SK-N-SH (cell line): ENCODE measurements around the gene SLC50A1. TPM values are rescaled to one million over a fixed set of nuclear protein-coding genes. Genes with fewer than 3 reads are reported as not detected.

Experiments used
- CTCF ChIA-PET: fragments of 300-600, 350-600 bp; formaldehyde crosslinking; extraction: SDS; loops from one replicate; lab custom pipeline; 2021; lab: Yijun Ruan, JAX
- POLR2A ChIA-PET: fragments of 350-600 bp; sonication (Branson Sonifier 250); formaldehyde crosslinking; extraction: SDS; loops from one replicate; lab custom pipeline; 2020; ENCODE audit warnings: antibody characterized with exemption, inconsistent platforms; lab: Yijun Ruan, JAX
- DNase-seq: peaks from one replicate; pipeline ENCODE4 v3.0.0; 2012
- H2AFZ ChIP-seq: fragments of 200-600 bp; sonication (generic); 2 replicates; pipeline ENCODE4 v1.8.1; 2016; ENCODE audit warnings: antibody characterized with exemption, mild to moderate bottlenecking, low read depth
- H3F3A ChIP-seq: fragments of 200-600 bp; sonication (generic); replicated peaks from 2 replicates; pipeline ENCODE3; 2016; ENCODE audit warnings: antibody characterized with exemption, mild to moderate bottlenecking; ENCODE audit not compliant: insufficient read depth
- H3K27ac ChIP-seq, 2 experiments: fragments of 200-500 bp in 1 of 2; fragments of 200-600 bp in 1 of 2; sonication (Bioruptor generic) in 1 of 2; sonication (generic), shearing (Covaris generic) in 1 of 2; 2 replicates each; pipeline versions ENCODE4 v1.5.1 to v1.6.1; 2014 to 2016; ENCODE audit warnings: low read depth in 2 of 2, inconsistent platforms in 1 of 2, low read length in 1 of 2, mild to moderate bottlenecking in 1 of 2, mixed read lengths in 1 of 2
- H3K27me3 ChIP-seq: fragments of 200-600 bp; sonication (generic), shearing (Covaris generic); 2 replicates; pipeline ENCODE4 v1.6.1; 2016; ENCODE audit warnings: mixed run types; ENCODE audit not compliant: insufficient read depth
- H3K36me3 ChIP-seq, 2 experiments: fragments of 200-500 bp in 1 of 2; fragments of 200-600 bp in 1 of 2; sonication (Bioruptor generic) in 1 of 2; sonication (generic) in 1 of 2; replicated peaks in 1 of 2; 2 replicates each; pipeline versions ENCODE3 to v1.5.1; 2014 to 2016; ENCODE audit warnings: low read length in 1 of 2, mild to moderate bottlenecking in 1 of 2; ENCODE audit not compliant: insufficient read depth in 2 of 2, control insufficient read depth in 1 of 2
- H3K4me1 ChIP-seq, 2 experiments: fragments of 200-500 bp in 1 of 2; fragments of 200-600 bp in 1 of 2; sonication (Bioruptor generic) in 1 of 2; sonication (generic), shearing (Covaris generic) in 1 of 2; 2 replicates each; pipeline versions ENCODE4 v1.5.1 to v1.6.1; 2014 to 2016; ENCODE audit warnings: low read depth in 1 of 2, low read length in 1 of 2, mixed run types in 1 of 2; ENCODE audit not compliant: insufficient read depth in 2 of 2, control insufficient read depth in 1 of 2
- H3K4me2 ChIP-seq: fragments of 200-600 bp; sonication (generic), shearing (Covaris generic); 2 replicates; pipeline ENCODE4 v1.6.1; 2017; ENCODE audit warnings: mixed run types
- H3K4me3 ChIP-seq, 2 experiments: fragments of 200-500 bp in 1 of 2; fragments of 200-600 bp in 1 of 2; sonication (Bioruptor generic) in 1 of 2; sonication (generic), shearing (Covaris generic) in 1 of 2; 2 replicates each; pipeline versions ENCODE4 v1.5.1 to v1.8.1; 2014 to 2016; ENCODE audit warnings: low read depth in 2 of 2, inconsistent platforms in 1 of 2, low read length in 1 of 2, mild to moderate bottlenecking in 1 of 2, mixed read lengths in 1 of 2, moderate library complexity in 1 of 2
- H3K79me2 ChIP-seq: fragments of 200-600 bp; sonication (generic); 2 replicates; pipeline ENCODE4 v1.8.1; 2017; ENCODE audit warnings: mild to moderate bottlenecking; ENCODE audit not compliant: insufficient read depth
- H3K9ac ChIP-seq: fragments of 200-600 bp; sonication (generic); 2 replicates; pipeline ENCODE4 v1.6.1; 2017; ENCODE audit warnings: mixed run types
- H3K9me2 ChIP-seq: fragments of 200-600 bp; sonication (generic); 2 replicates; pipeline ENCODE4 v1.6.1; 2017; ENCODE audit warnings: mixed run types
- H3K9me3 ChIP-seq: fragments of 200-600 bp; sonication (generic); 2 replicates; pipeline ENCODE4 v1.6.1; 2017; ENCODE audit warnings: mixed run types, mild to moderate bottlenecking, moderate library complexity
- H4K20me1 ChIP-seq: fragments of 200-600 bp; sonication (generic); 2 replicates; pipeline ENCODE4 v1.6.1; 2017; ENCODE audit warnings: mild to moderate bottlenecking, mixed run types; ENCODE audit not compliant: insufficient read depth
- CHD2 ChIP-seq: fragments of 150-350 bp; IDR thresholded peaks from 2 replicates; pipeline ENCODE4 v1.6.1; 2018; ENCODE audit warnings: low read length; ENCODE audit not compliant: partially characterized antibody
- ELF1 ChIP-seq: IDR thresholded peaks from 2 replicates; pipeline ENCODE4 v1.4.0; 2012
- EZH2phosphoT487 ChIP-seq: fragments of 200-600 bp; sonication (generic); IDR thresholded peaks from 2 replicates; pipeline ENCODE4 v1.6.1; 2017; ENCODE audit warnings: low read depth, mixed run types, mild to moderate bottlenecking, antibody characterized with exemption, moderate library complexity, borderline replicate concordance
- FOSL2 ChIP-seq: IDR thresholded peaks from 2 replicates; pipeline ENCODE4 v1.4.0; 2012; ENCODE audit warnings: low read depth, mild to moderate bottlenecking, moderate library complexity, borderline replicate concordance
- FOXM1 ChIP-seq: IDR thresholded peaks from 2 replicates; pipeline ENCODE4 v1.4.0; 2012; ENCODE audit warnings: low read depth, mild to moderate bottlenecking
- MEF2A ChIP-seq: IDR thresholded peaks from 2 replicates; pipeline ENCODE4 v1.4.0; 2012; ENCODE audit warnings: low read depth, borderline replicate concordance
- POLR2AphosphoS5 ChIP-seq: IDR thresholded peaks from 2 replicates; pipeline ENCODE4 v1.6.1; 2012; ENCODE audit warnings: low read depth, low read length
- TEAD4 ChIP-seq: IDR thresholded peaks from 2 replicates; pipeline ENCODE4 v1.4.0; 2012; ENCODE audit warnings: mild to moderate bottlenecking, borderline replicate concordance; ENCODE audit not compliant: insufficient read depth
- WGBS: methylation state at CpG from one replicate; pipeline ENCODE4 v1.1.6; 2017; ENCODE audit warnings: low lambda C conversion rate; 5-methylcytosine and 5-hydroxymethylcytosine counted together
- polyA plus RNA-seq, 3 experiments: library from polyadenylated mRNA; depleted of rRNA; stranded (reverse); fragments of >200 nt; gene quantifications; 2 replicates each; pipeline ENCODE4 v1.2.3, GENCODE V29; 2012
- TF ChIP-seq, protein P1 (sequence below): fragments of 150-350 bp; IDR thresholded peaks from 2 replicates; pipeline ENCODE4 v1.6.1; 2016; ENCODE audit warnings: mild to moderate bottlenecking, low read depth, low read length
- TF ChIP-seq, protein P2 (sequence below): IDR thresholded peaks from 2 replicates; pipeline ENCODE4 v1.4.0; 2012; ENCODE audit warnings: low read depth

The SLC50A1 gene
- polyA plus RNA-seq, 1 of the 3 experiments (the other 2 are of a cell fraction): 58.4 TPM

DNA sequence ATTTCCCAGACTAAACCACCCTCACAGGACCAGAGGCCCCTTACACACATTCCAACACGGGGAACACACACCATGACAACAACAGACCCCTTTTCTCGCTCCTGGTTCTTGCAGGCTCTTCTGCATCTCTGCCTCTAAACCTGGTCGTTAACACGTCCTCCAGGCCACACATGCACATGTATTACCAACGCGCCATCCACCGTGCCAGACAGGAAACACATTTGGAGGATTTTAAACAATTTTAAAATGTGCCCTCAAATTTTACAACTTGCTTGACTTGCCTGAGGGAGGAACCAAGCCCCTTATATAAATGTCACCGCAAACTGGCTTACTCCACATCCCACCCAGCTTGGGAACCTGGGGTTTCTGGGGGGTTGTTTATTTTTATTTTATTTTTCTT is 24.8 kb upstream of the SLC50A1 start:
- H3K36me3 ChIP-seq: no peaks in the 10 kb centered on the region
- CTCF ChIA-PET: interaction anchor here (1.0 to 7.0 kb wide), 3 partner anchors 19 to 83 kb away, joined by 4 to 30 read pairs (median 4); no protein-coding TSS in a partner anchor
- WGBS: 68% methylated on average over 8 of the region's 8 CpGs
- H3K27me3 ChIP-seq: no peaks in the 10 kb centered on the region; the same call in 1 of the 2 replicates
- H3K4me1 ChIP-seq: no peaks in the 10 kb centered on the region
- no peaks in the 10 kb centered on the region for H3K9me2 ChIP-seq
- H3K4me3 ChIP-seq: no peak overlapping the region
- H3F3A ChIP-seq: no peaks in the 10 kb centered on the region
- DNase-seq: no peak
- H3K9ac ChIP-seq: no peak overlapping the region
- TF ChIP-seq CHD2 (no peak), MEF2A (no peak), ELF1 (no peak), FOXM1 (no peak), TEAD4 (no peak), EZH2phosphoT487 (no peak), FOSL2 (no peak), POLR2AphosphoS5 (no peak)
- TF ChIP-seq, protein P1, sequence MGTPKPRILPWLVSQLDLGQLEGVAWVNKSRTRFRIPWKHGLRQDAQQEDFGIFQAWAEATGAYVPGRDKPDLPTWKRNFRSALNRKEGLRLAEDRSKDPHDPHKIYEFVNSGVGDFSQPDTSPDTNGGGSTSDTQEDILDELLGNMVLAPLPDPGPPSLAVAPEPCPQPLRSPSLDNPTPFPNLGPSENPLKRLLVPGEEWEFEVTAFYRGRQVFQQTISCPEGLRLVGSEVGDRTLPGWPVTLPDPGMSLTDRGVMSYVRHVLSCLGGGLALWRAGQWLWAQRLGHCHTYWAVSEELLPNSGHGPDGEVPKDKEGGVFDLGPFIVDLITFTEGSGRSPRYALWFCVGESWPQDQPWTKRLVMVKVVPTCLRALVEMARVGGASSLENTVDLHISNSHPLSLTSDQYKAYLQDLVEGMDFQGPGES: no peak
- TF ChIP-seq, all 33 proteins: peak for 0
- POLR2A ChIA-PET: no interaction called here
- Histone ChIP-seq H3K4me2 (no peak overlapping the region), H3K27ac (no peak overlapping the region), H2AFZ (no peak overlapping the region), H3K79me2 (no peaks in the 10 kb centered on the region), H3K9me3 (no peaks in the 10 kb centered on the region), H4K20me1 (no peaks in the 10 kb centered on the region)

DNA sequence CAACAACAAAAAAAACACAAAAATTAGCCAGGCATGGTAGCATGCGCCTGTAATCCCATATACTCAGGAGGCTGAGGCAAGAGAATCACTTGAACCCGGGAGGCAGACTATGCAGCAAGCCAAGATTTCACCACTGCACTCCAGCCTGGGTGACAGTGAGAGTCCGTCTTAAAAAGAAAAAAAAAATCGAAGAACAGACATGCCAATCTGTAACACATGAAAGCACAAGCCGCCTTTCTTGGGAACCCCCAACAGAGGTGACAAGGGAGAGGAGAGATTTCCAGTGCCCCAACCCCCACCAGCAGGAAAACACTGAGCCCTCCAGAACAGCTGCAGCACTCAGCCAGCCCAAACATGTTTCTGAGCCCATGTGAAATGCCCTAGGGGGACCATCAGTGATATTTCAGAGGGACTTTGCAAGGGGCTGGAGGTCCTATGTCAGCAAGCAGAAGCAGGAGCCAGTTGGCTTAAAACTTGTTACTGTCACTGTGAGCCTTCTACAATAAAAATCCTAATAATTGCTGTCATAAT is 22.1 kb upstream of the SLC50A1 start:
- no peaks in the 10 kb centered on the region; the same call in 1 of the 2 replicates for H3K27me3 ChIP-seq
- H3K9ac ChIP-seq: no peak overlapping the region
- DNase-seq: no peak
- ChIA-PET CTCF (interaction anchor here (0.6 kb wide), 1 partner anchor 29 kb away, joined by 3 read pairs; no protein-coding TSS in a partner anchor), POLR2A (no interaction called here)
- H3K9me2 ChIP-seq: no peaks in the 10 kb centered on the region
- H3K4me3 ChIP-seq: no peak overlapping the region
- H3K27ac ChIP-seq: no peak overlapping the region
- no peaks in the 10 kb centered on the region for H4K20me1 ChIP-seq
- no peak overlapping the region for H2AFZ ChIP-seq
- TF ChIP-seq, protein P2, sequence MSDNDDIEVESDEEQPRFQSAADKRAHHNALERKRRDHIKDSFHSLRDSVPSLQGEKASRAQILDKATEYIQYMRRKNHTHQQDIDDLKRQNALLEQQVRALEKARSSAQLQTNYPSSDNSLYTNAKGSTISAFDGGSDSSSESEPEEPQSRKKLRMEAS: no peak
- TF ChIP-seq POLR2AphosphoS5: no peak
- H3K4me2 ChIP-seq: no peak overlapping the region
- H3K9me3 ChIP-seq: no peaks in the 10 kb centered on the region
- no peaks in the 10 kb centered on the region for H3K4me1 ChIP-seq
- 64% methylated on average over 5 of the region's 5 CpGs for whole genome bisulfite sequencing
- no peaks in the 10 kb centered on the region for H3F3A ChIP-seq
- no peaks in the 10 kb centered on the region for H3K36me3 ChIP-seq
- H3K79me2 ChIP-seq: no peaks in the 10 kb centered on the region
